GM12878 (cell line): ENCODE results near the gene PSMC6. TPM values are rescaled to one million over a fixed set of nuclear protein-coding genes. Genes with fewer than 3 reads are reported as not detected.

Experiments
- ATAC-seq: fragments of 200-7000 bp; cut with Tn5 transposase; 3 replicates; pipeline ENCODE4 v1.9.1; 2020; ENCODE audit warnings: mild to moderate bottlenecking, moderate library complexity
- BruUV-seq: library from RNA; stranded (reverse); fragments of 400-500 nt; replicated peaks from 2 replicates; lab custom pipeline; 2021; lab: Mats Ljungman, UMichigan
- CTCF ChIA-PET: fragments of 300-600 bp; sonication (Branson Sonifier 250); formaldehyde crosslinking; extraction: SDS; loops from one replicate; lab custom pipeline; 2021; ENCODE audit warnings: inconsistent platforms; lab: Yijun Ruan, JAX
- POLR2A ChIA-PET: fragments of 350-600 bp; formaldehyde crosslinking; extraction: SDS; loops from one replicate; lab custom pipeline; 2021; ENCODE audit warnings: inconsistent platforms; lab: Charles Lee
- RAD21 ChIA-PET: fragments of 300-600 bp; sonication (Branson Sonifier 250); formaldehyde crosslinking; loops from one replicate; lab custom pipeline; 2023; ENCODE audit warnings: antibody characterized with exemption; ENCODE audit not compliant: unreplicated experiment; lab: Charles Lee
- SMC1A ChIA-PET: fragments of 300-600 bp; sonication (Branson Sonifier 250); formaldehyde crosslinking; loops from one replicate; lab custom pipeline; 2023; ENCODE audit not compliant: unreplicated experiment, uncharacterized antibody; lab: Charles Lee
- DNase-seq: peaks from one replicate; pipeline ENCODE4 v3.0.0-alpha.2; 2011; ENCODE audit warnings: low read depth, low spot score
- FAIRE-seq: peaks from 3 replicates; lab custom pipeline; 2011; peaks lifted over from hg19 to GRCh38; lab: Jason Lieb, UNC
- H2AFZ ChIP-seq: 2 replicates; pipeline ENCODE4 v1.6.0; 2011; ENCODE audit warnings: low read depth, low read length, control low read depth; ENCODE audit not compliant: control insufficient read depth
- H3K27ac ChIP-seq: 2 replicates; pipeline ENCODE4 v1.5.1; 2011; ENCODE audit warnings: control low read depth; ENCODE audit not compliant: control insufficient read depth, insufficient read depth
- H3K27me3 ChIP-seq, 2 experiments: replicated peaks in 1 of 2; 2 replicates each; pipeline versions ENCODE4 v1.6.0 to v1.6.1; 2011; ENCODE audit warnings: low read length in 1 of 2; ENCODE audit not compliant: control insufficient read depth in 2 of 2, insufficient read depth in 2 of 2
- H3K36me3 ChIP-seq, 2 experiments: 2 replicates each; pipeline ENCODE4 v1.5.1; 2011; ENCODE audit warnings: low read length in 1 of 2; ENCODE audit not compliant: control insufficient read depth in 2 of 2, insufficient read depth in 2 of 2
- H3K4me1 ChIP-seq: 2 replicates; pipeline ENCODE4 v1.6.1; 2011; ENCODE audit warnings: mild to moderate bottlenecking, low read length, moderate library complexity, mixed read lengths; ENCODE audit not compliant: control insufficient read depth, insufficient read depth
- H3K4me2 ChIP-seq: 2 replicates; pipeline ENCODE4 v1.6.0; 2011; ENCODE audit warnings: control low read depth; ENCODE audit not compliant: control insufficient read depth, insufficient read depth
- H3K4me3 ChIP-seq: fragments of 200-600 bp; sonication (generic); 2 replicates; pipeline ENCODE4 v1.5.1; 2016
- H3K79me2 ChIP-seq: 2 replicates; pipeline ENCODE4 v1.6.0; 2011; ENCODE audit warnings: low read length; ENCODE audit not compliant: control insufficient read depth, insufficient read depth
- H3K9ac ChIP-seq: 2 replicates; pipeline ENCODE4 v1.8.0; 2011; ENCODE audit warnings: low read length, control low read depth, mixed read lengths; ENCODE audit not compliant: control insufficient read depth, insufficient read depth
- H3K9me3 ChIP-seq: replicated peaks from 3 replicates; pipeline ENCODE4 v1.5.1; 2011; ENCODE audit warnings: mild to moderate bottlenecking, low read length; ENCODE audit not compliant: control insufficient read depth, insufficient read depth
- H4K20me1 ChIP-seq: 2 replicates; pipeline ENCODE4 v1.6.0; 2011; ENCODE audit not compliant: control insufficient read depth, insufficient read depth
- CHD1 ChIP-seq: IDR thresholded peaks from 2 replicates; pipeline ENCODE4 v1.6.1; 2012; ENCODE audit warnings: low read depth, low read length, improper control_type of control experiment
- EGR1 ChIP-seq, 2 experiments: IDR thresholded peaks; 1 replicate in 1 of 2; 2 replicates in 1 of 2; pipeline ENCODE4 v1.6.1; 2011 to 2012; ENCODE audit warnings: low read depth in 2 of 2, low read length in 2 of 2, borderline replicate concordance in 1 of 2, mild to moderate bottlenecking in 1 of 2, moderate library complexity in 1 of 2
- ESRRA ChIP-seq: IDR thresholded peaks from 2 replicates; pipeline ENCODE4 v1.6.1; 2012; ENCODE audit warnings: mild to moderate bottlenecking, low read length, improper control_type of control experiment
- HCFC1 ChIP-seq: fragments of 150-350 bp; IDR thresholded peaks from 2 replicates; pipeline ENCODE4 v1.6.1; 2014; ENCODE audit warnings: low read length
- JUND ChIP-seq: IDR thresholded peaks from 2 replicates; pipeline ENCODE4 v1.6.1; 2012; ENCODE audit warnings: low read depth, mild to moderate bottlenecking, low read length, improper control_type of control experiment, moderate library complexity
- KAT2A ChIP-seq: conservative IDR thresholded peaks from 2 replicates; pipeline ENCODE4 v1.6.1; 2011; ENCODE audit warnings: low read depth, low read length; ENCODE audit not compliant: control insufficient read depth
- MEF2A ChIP-seq: IDR thresholded peaks from 2 replicates; pipeline ENCODE4 v1.6.1; 2011; ENCODE audit warnings: low read depth, mild to moderate bottlenecking, low read length, moderate library complexity; ENCODE audit not compliant: insufficient read depth
- MXI1 ChIP-seq: fragments of 150-350 bp; IDR thresholded peaks from 2 replicates; pipeline ENCODE4 v1.6.1; 2011; ENCODE audit warnings: low read depth, mild to moderate bottlenecking, inconsistent platforms, low read length, improper control_type of control experiment
- MYC ChIP-seq: IDR thresholded peaks from 2 replicates; pipeline ENCODE4 v1.6.1; 2011; ENCODE audit warnings: mild to moderate bottlenecking, low read length, moderate library complexity, inconsistent platforms; ENCODE audit not compliant: insufficient read depth, insufficient replicate concordance, insufficient read length, severe bottlenecking
- NFIC ChIP-seq: IDR thresholded peaks from 2 replicates; pipeline ENCODE4 v1.6.1; 2012; ENCODE audit warnings: low read depth, mild to moderate bottlenecking, inconsistent platforms, low read length, moderate library complexity
- RAD51 ChIP-seq: fragments of 450-650 bp; IDR thresholded peaks from 2 replicates; pipeline ENCODE4 v1.6.1; 2016; ENCODE audit warnings: moderate library complexity, mild to moderate bottlenecking, inconsistent platforms
- REST ChIP-seq: IDR thresholded peaks from 2 replicates; pipeline ENCODE4 v1.6.1; 2012; ENCODE audit warnings: mild to moderate bottlenecking, low read depth, low read length
- USF1 ChIP-seq: IDR thresholded peaks from 2 replicates; pipeline ENCODE4 v1.6.1; 2011; ENCODE audit warnings: borderline replicate concordance, low read depth, mild to moderate bottlenecking, moderate library complexity, mixed read lengths, low read length; ENCODE audit not compliant: insufficient read depth; ENCODE audit errors: extremely low read length
- ZBTB4 ChIP-seq: fragments of 450-650 bp; formaldehyde crosslinking; IDR thresholded peaks from 2 replicates; pipeline ENCODE4 v1.4.0; 2022; ENCODE audit warnings: mild to moderate bottlenecking, moderate library complexity
- WGBS: methylation state at CpG from one replicate; pipeline ENCODE4 v1.1.6; 2016; ENCODE audit warnings: low lambda C conversion rate; ENCODE audit not compliant: insufficient replicate concordance, insufficient coverage; ENCODE audit errors: missing lambda C conversion rate; 5-methylcytosine and 5-hydroxymethylcytosine counted together
- in situ Hi-C: fragments of 300-500 bp; cut with MboI; formaldehyde crosslinking; loops from 9 replicates; pipeline ENCODE4 v1.14.3; 2018; ENCODE audit warnings: mixed read lengths
- intact Hi-C: fragments of 100-400 bp; cut with micrococcal nuclease; formaldehyde crosslinking; loops from one replicate; pipeline ENCODE4 v1.14.2; 2022; ENCODE audit not compliant: unreplicated experiment
- polyA plus RNA-seq, 11 experiments: library from polyadenylated mRNA; depleted of rRNA in 4 of 11; unstranded in 6 of 11; stranded (reverse) in 5 of 11; fragments of >200 nt; fragmentation: Nextera tagmentation in 4 of 11; fragmentation: Illumina TruSeq in 1 of 11; extraction: Ambion mirVana in 4 of 11; extraction: Trizol in 1 of 11; gene quantifications; 1 replicate in 1 of 11; 2 replicates in 10 of 11; pipeline versions ENCODE4 v1.2.1 to v1.2.3, GENCODE V29; 2011 to 2016; ENCODE audit warnings: inconsistent platforms in 2 of 11, missing spikeins in 2 of 11, low read depth in 1 of 11
- total RNA-seq, 4 experiments: library from RNA; depleted of rRNA in 3 of 4; stranded (reverse); fragments of >200 nt in 3 of 4; fragmentation: Illumina TruSeq in 1 of 4; extraction: Trizol in 1 of 4; gene quantifications; 2 replicates each; pipeline versions ENCODE4 v1.2.1 to v1.2.3, GENCODE V29; 2013 to 2021

Gene PSMC6
- total and polyA plus RNA-seq, 10 of the 15 experiments (the other 5 are each of a cell fraction or from before 2014, with no cell fraction given) = 71.4 to 192 (median 153) TPM

GRCh38 chr14:52740751-52741150 lies 33.8 kb downstream of the PSMC6 start:
- no peaks in the 10 kb centered on the region for H3K9me3 ChIP-seq
- H3K4me3 ChIP-seq = no peak overlapping the region
- H3K9ac ChIP-seq = no peak overlapping the region
- H3K27ac ChIP-seq = no peak overlapping the region
- H3K4me2 ChIP-seq = no peak overlapping the region
- ChIA-PET RAD21 (no interaction called here), SMC1A (interaction anchor here (1.7 to 1.9 kb wide), 2 partner anchors 17 to 40 kb away, joined by 5 to 13 read pairs; no protein-coding TSS in a partner anchor)
- H3K27me3 ChIP-seq = no peaks in the 10 kb centered on the region
- ATAC-seq = no peak
- BruUV-seq = no TSS peak
- TF ChIP-seq ZBTB4 = no peak
- TF ChIP-seq JUND = no peak
- TF ChIP-seq HCFC1 = no peak
- TF ChIP-seq USF1 = no peak
- TF ChIP-seq MXI1 = no peak
- TF ChIP-seq REST = no peak
- TF ChIP-seq CHD1 = no peak
- no peak for TF ChIP-seq ESRRA
- TF ChIP-seq RAD51 = no peak
- TF ChIP-seq NFIC = no peak
- TF ChIP-seq MYC = no peak
- TF ChIP-seq MEF2A = no peak
- TF ChIP-seq EGR1 (IDR thresholded peaks at IDR 0.05; ENCODE audit: borderline replicate concordance in 1 of 2, low read depth in 2 of 2, low read length in 2 of 2) = no peak
- no peak for TF ChIP-seq KAT2A
- TF ChIP-seq, all 136 proteins: peak for 0
- WGBS = 100% methylated on average over 1 of the region's 1 CpG
- FAIRE-seq = no peak
- ChIA-PET CTCF (no interaction called here), POLR2A (interaction anchor here (1.5 to 2.7 kb wide), 2 partner anchors 11 to 45 kb away, joined by 3 to 30 read pairs; partner anchors contain the start of gene STYX)
- Histone ChIP-seq H3K4me1 (peaks cover 9% of the 10 kb centered on the region), H4K20me1 (no peaks in the 10 kb centered on the region), H3K36me3 (peaks cover 0 to 2% of the 10 kb centered on the region in 2 experiments; a peak in 2 of 4 replicates), H3K79me2 (peaks cover 20% of the 10 kb centered on the region), H2AFZ (no peak overlapping the region)
- intact Hi-C loops = no loop called here
- in situ Hi-C loops = no loop called here
- DNase-seq = no peak
